PC-3 (cell line): ENCODE measurements around the gene IL16. TPM values are rescaled to one million over a fixed set of nuclear protein-coding genes. Genes with fewer than 3 reads are reported as not detected.

ENCODE experiments used
- ATAC-seq: fragments of 200-7000 bp; cut with Tn5 transposase; 2 replicates; pipeline ENCODE4 v1.9.1; 2020; ENCODE audit warnings: mild to moderate bottlenecking, moderate library complexity
- BruUV-seq: library from RNA; stranded (reverse); fragments of 400-500 nt; replicated peaks from 2 replicates; lab custom pipeline; 2021; lab: Mats Ljungman, UMichigan
- CTCF ChIA-PET: fragments of 300-600 bp; sonication (Branson Sonifier 250); formaldehyde crosslinking; loops from one replicate; lab custom pipeline; 2022; ENCODE audit warnings: antibody characterized with exemption; lab: Charles Lee
- POLR2A ChIA-PET: fragments of 300-600 bp; sonication (Branson Sonifier 250); formaldehyde crosslinking; loops from one replicate; lab custom pipeline; 2022; ENCODE audit warnings: antibody characterized with exemption; ENCODE audit not compliant: unreplicated experiment; lab: Charles Lee
- DNase-seq: peaks from one replicate; pipeline ENCODE4 v3.0.0-alpha.2; 2015
- H2AFZ ChIP-seq: fragments of 300-600 bp; sonication (generic); 2 replicates; pipeline ENCODE4 v1.6.0; 2016; ENCODE audit warnings: antibody characterized with exemption, low read length
- H3F3A ChIP-seq: fragments of 300-600 bp; sonication (generic); one replicate; pipeline ENCODE4 v1.6.0; 2017; ENCODE audit warnings: antibody characterized with exemption, low read length, control low read depth, mild to moderate bottlenecking; ENCODE audit not compliant: unreplicated experiment
- H3K27ac ChIP-seq: fragments of 300-600 bp; sonication (generic); 2 replicates; pipeline ENCODE4 v1.5.1; 2016; ENCODE audit warnings: mild to moderate bottlenecking, low read length
- H3K27me3 ChIP-seq: fragments of 300-600 bp; sonication (generic); 2 replicates; pipeline ENCODE4 v1.6.1; 2016; ENCODE audit warnings: low read length, mixed read lengths
- H3K36me3 ChIP-seq: fragments of 300-600 bp; sonication (generic); 2 replicates; pipeline ENCODE4 v1.6.1; 2016; ENCODE audit warnings: low read depth, mixed run types, low read length, mixed read lengths
- H3K4me1 ChIP-seq: fragments of 300-600 bp; sonication (generic); 2 replicates; pipeline ENCODE4 v1.5.1; 2016; ENCODE audit warnings: low read length; ENCODE audit not compliant: insufficient read depth
- H3K4me2 ChIP-seq: fragments of 300-600 bp; sonication (generic); 2 replicates; pipeline ENCODE4 v1.6.0; 2016; ENCODE audit warnings: low read length
- H3K4me3 ChIP-seq: fragments of 300-600 bp; sonication (generic); 2 replicates; pipeline ENCODE4 v1.5.1; 2016; ENCODE audit warnings: mild to moderate bottlenecking, low read length, mixed read lengths
- H3K79me2 ChIP-seq: fragments of 300-600 bp; sonication (generic); 2 replicates; pipeline ENCODE4 v1.6.1; 2017; ENCODE audit warnings: low read length, mixed read lengths
- H3K9ac ChIP-seq: fragments of 300-600 bp; sonication (generic); 2 replicates; pipeline ENCODE4 v1.6.0; 2016; ENCODE audit warnings: mild to moderate bottlenecking, low read length
- H3K9me2 ChIP-seq: fragments of 300-600 bp; sonication (generic); replicated peaks from 2 replicates; pipeline ENCODE4 v1.6.1; 2016; ENCODE audit warnings: mixed run types, low read length, mixed read lengths
- H3K9me3 ChIP-seq: fragments of 300-600 bp; sonication (generic); 2 replicates; pipeline ENCODE4 v1.6.1; 2016; ENCODE audit warnings: low read length, mixed read lengths
- H4K20me1 ChIP-seq: fragments of 300-600 bp; sonication (generic); 2 replicates; pipeline ENCODE4 v1.6.1; 2016; ENCODE audit warnings: low read length, mixed read lengths
- CTCF ChIP-seq: fragments of 300-600 bp; sonication (generic); conservative IDR thresholded peaks from 2 replicates; pipeline ENCODE4 v1.5.1; 2017; ENCODE audit warnings: antibody characterized with exemption, low read depth, mild to moderate bottlenecking, low read length
- EZH2 ChIP-seq: fragments of 300-600 bp; sonication (generic); IDR thresholded peaks from one replicate; pipeline ENCODE4 v1.6.1; 2017; ENCODE audit warnings: antibody characterized with exemption, mild to moderate bottlenecking, low read length; ENCODE audit not compliant: unreplicated experiment
- EZH2phosphoT487 ChIP-seq: fragments of 300-600 bp; sonication (generic); IDR thresholded peaks from 2 replicates; pipeline ENCODE4 v1.6.1; 2018; ENCODE audit warnings: mild to moderate bottlenecking, antibody characterized with exemption, low read length, borderline replicate concordance
- intact Hi-C: fragments of 100-400 bp; cut with micrococcal nuclease; formaldehyde crosslinking; loops from 2 replicates; pipeline ENCODE4 v1.9.0; 2023
- total RNA-seq: library from RNA; depleted of rRNA; stranded (reverse); fragments of >200 nt; gene quantifications from 2 replicates; pipeline ENCODE4 v1.2.3, GENCODE V29; 2014

The IL16 gene
- total RNA-seq, 1 experiment from 2014 or later: 0.04 TPM

- intact Hi-C loops: no loop called here
- Histone ChIP-seq H3K9ac (no peak overlapping the region), H3K79me2 (no peaks in the 10 kb centered on the region), H3K9me2 (no peaks in the 10 kb centered on the region), H3K4me1 (peaks cover 15% of the 10 kb centered on the region), H2AFZ (no peak overlapping the region), H3K27me3 (no peaks in the 10 kb centered on the region), H3K36me3 (no peaks in the 10 kb centered on the region), H4K20me1 (no peaks in the 10 kb centered on the region), H3F3A (no peaks in the 10 kb centered on the region), H3K4me2 (no peak overlapping the region), H3K9me3 (no peaks in the 10 kb centered on the region), H3K27ac (no peak overlapping the region), H3K4me3 (no peak overlapping the region)
- TF ChIP-seq CTCF (no peak), EZH2phosphoT487 (no peak), EZH2 (no peak)
- BruUV-seq: no TSS peak
- DNase-seq: no peak
- ATAC-seq: no peak
- CTCF ChIA-PET: no interaction called here
- POLR2A ChIA-PET: no interaction called here
Measured at GRCh38 chr15:81311752-81312464, 115.2 kb downstream of the IL16 start.

- peak; percentile 96 for ATAC-seq
- no TSS peak for BruUV-seq
- no peaks in the 10 kb centered on the region for H3F3A ChIP-seq
- peak overlapping the region; percentile 73 for H3K4me2 ChIP-seq
- intact Hi-C loops: no loop called here
- H3K27ac ChIP-seq: peak overlapping the region; percentile 42
- no peaks in the 10 kb centered on the region for H4K20me1 ChIP-seq
- H3K9ac ChIP-seq: no peak overlapping the region
- H3K4me1 ChIP-seq: peaks cover 15% of the 10 kb centered on the region
- DNase-seq: peak; percentile 99
- H3K36me3 ChIP-seq: no peaks in the 10 kb centered on the region
- no peaks in the 10 kb centered on the region for H3K27me3 ChIP-seq
- ChIA-PET CTCF (interaction anchor here (0.5 kb wide), 1 partner anchor 47 kb away, joined by 4 read pairs; no protein-coding TSS in a partner anchor), POLR2A (no interaction called here)
- TF ChIP-seq EZH2 (no peak), CTCF (no peak), EZH2phosphoT487 (no peak)
- H3K79me2 ChIP-seq: no peaks in the 10 kb centered on the region
- H2AFZ ChIP-seq: no peak overlapping the region
- H3K9me2 ChIP-seq: no peaks in the 10 kb centered on the region
- H3K9me3 ChIP-seq: no peaks in the 10 kb centered on the region
- peak overlapping the region; percentile 21; the same call in 1 of the 2 replicates for H3K4me3 ChIP-seq
Measured at GRCh38 chr15:81312790-81313543, 116.3 kb downstream of the IL16 start.

- H3K36me3 ChIP-seq: no peaks in the 10 kb centered on the region
- ATAC-seq: no peak
- no peak overlapping the region for H3K9ac ChIP-seq
- H3K27me3 ChIP-seq: no peaks in the 10 kb centered on the region
- no peaks in the 10 kb centered on the region for H3K9me2 ChIP-seq
- H3K9me3 ChIP-seq: no peaks in the 10 kb centered on the region
- ChIA-PET POLR2A (no interaction called here), CTCF (no interaction called here)
- no peaks in the 10 kb centered on the region for H3F3A ChIP-seq
- intact Hi-C loops: no loop called here
- H3K27ac ChIP-seq: peak overlapping the region; percentile 42
- peak overlapping the region; percentile 73 for H3K4me2 ChIP-seq
- H3K79me2 ChIP-seq: no peaks in the 10 kb centered on the region
- TF ChIP-seq EZH2phosphoT487 (no peak), CTCF (no peak), EZH2 (no peak)
- BruUV-seq: no TSS peak
- no peaks in the 10 kb centered on the region for H4K20me1 ChIP-seq
- H2AFZ ChIP-seq: no peak overlapping the region
- no peak for DNase-seq
- H3K4me1 ChIP-seq: peaks cover 15% of the 10 kb centered on the region
- peak overlapping the region; percentile 21; the same call in 1 of the 2 replicates for H3K4me3 ChIP-seq
Measured at GRCh38 chr15:81313686-81314085, 117.0 kb downstream of the IL16 start.
